IPS-NIHi11 (cell line): ENCODE data around the gene SLC22A3.
"Not testable (repeated sequence)": the region's sequence is repeated elsewhere in the genome, so short reads cannot be mapped to it uniquely, and the experiment has no call there.

Source experiments
- DNase-seq: peaks from one replicate; pipeline ENCODE4 v3.0.0; 2012; ENCODE audit warnings: mixed read lengths, low spot score

SLC22A3 gene

GRCh38 chr6:160449787-160450186, 101.6 kb downstream of the SLC22A3 start:
- DNase-seq: not testable (repeated sequence)

- DNase-seq: no peak
Measured at GRCh38 chr6:160450849-160451248, 102.7 kb downstream of the SLC22A3 start.

DNA sequence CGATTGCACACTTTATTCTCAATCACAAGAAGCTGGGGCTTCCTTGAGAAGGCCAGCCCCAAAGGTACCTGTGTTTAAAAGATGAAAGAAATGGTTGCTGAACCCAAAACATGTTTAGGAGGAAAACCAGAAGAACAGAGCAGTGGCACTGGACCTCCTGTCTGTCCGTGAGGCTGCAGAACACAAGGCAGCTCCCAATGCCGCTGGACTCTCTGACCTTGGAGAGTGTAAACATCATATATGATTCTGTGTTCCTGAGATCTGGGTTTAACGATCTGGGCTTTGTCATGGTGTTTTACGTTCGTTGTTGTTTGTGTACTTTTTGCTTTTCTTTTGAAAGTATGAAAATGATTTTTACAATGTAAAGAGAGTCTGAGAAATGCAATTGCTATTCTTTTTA, 106.1 kb downstream of the SLC22A3 start:
- DNase-seq: no peak

- no peak for DNase-seq
Measured at GRCh38 chr6:160455081-160455480, 106.9 kb downstream of the SLC22A3 start.

DNA sequence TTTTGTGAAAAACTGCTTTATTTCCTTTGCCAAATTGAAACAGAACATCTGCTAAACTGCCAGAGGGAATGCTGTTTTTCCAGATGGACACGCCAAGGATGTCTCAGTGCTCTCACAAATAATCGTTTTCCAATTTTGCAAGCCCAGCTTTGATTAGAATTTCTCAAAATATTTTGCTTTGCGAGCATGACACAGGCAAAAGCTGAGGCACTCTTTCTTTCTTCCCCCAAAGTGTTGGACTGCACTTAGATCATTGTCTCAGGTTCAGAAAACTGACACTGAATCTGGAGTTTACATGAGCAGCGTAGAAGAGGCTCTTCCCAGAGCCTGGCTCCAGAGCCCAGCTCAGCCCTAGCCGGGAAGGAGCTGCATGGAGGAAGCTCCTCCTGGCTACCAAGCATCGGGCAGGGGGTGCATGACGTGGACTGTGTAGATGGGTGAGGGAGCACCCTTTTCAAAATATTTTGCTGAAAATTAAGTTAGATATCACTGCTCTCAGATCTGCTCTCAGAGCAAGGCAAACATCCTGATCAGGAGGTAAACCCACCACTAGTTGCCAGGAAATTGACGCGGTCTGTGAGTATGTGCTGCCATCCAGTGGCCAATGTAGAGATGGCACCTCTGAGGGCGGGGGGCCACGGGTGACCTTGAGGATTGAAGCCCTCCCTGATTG, 107.5 kb downstream of the SLC22A3 start:
- peak; percentile 83 for DNase-seq

DNA sequence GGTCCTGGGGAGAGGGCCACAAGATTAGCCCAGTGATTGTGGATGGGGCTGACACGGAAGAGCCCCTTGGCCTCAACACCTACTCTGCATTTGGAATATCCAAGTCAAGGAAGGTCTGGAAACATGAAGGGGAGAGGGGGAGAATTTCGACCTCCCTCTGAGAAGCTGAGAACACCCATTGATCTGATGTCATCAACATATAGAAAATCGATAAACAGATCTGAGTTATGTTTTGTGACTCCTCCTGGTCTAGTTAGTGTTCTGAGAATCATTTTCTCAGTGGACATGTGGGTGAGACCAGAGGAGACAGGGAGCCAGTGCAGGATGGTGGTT, 108.0 kb downstream of the SLC22A3 start:
- no peak for DNase-seq

DNA sequence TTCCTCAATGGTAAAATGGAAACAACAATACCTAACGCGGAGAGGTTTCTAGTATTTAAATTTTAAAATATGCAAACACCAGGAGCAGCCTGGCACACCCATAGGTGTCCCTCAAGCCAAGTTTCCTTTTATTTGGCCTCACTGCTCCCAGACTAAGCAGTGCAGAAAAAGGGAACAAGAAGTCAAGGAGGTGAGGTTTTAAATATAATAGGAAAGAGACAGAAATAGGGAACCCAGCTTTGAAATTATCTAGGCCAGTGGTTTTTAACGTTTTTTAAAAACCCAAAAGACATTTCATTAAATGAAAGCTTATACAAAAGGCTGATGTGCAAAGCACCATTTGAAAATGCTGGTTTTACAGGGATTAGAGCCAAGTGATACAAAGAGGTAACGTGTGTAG, 109.6 kb downstream of the SLC22A3 start:
- no peak for DNase-seq

GRCh38 chr6:160461641-160462040, 113.5 kb downstream of the SLC22A3 start:
- DNase-seq: no peak

- no peak for DNase-seq
Measured at GRCh38 chr6:160462116-160462515, 113.9 kb downstream of the SLC22A3 start.

DNA sequence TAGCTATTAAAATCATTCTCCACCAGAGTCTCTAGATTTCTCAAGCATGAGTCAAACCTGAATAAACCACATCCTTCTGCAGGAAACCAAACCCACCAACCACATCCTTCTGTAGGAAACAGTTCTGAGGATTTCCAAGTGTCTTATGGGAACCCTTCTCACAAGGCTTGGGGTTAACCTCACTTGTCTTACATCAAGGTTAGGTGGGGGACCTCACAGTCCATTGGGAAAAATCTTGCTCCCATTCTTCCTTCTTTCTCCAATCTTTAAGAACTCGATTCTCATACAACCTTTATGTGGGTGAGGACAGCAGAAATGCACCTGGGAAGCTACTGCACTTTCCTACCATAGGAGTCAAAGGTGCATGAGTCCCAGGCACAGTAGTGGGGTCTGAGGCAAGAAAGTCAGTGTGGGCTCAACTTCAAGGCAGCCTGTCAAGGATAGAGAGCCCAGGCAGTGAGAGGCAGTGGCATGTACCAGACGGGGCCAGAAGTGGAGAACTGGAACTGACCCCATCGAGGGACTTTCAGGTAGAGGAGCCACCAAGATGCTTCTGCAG, 114.5 kb downstream of the SLC22A3 start:
- DNase-seq: no peak

- no peak for DNase-seq
Measured at GRCh38 chr6:160464744-160465143, 116.6 kb downstream of the SLC22A3 start.

GRCh38 chr6:160467261-160467871, 119.2 kb downstream of the SLC22A3 start:
- peak; percentile 11 for DNase-seq

GRCh38 chr6:160469153-160469552, 121.0 kb downstream of the SLC22A3 start:
- DNase-seq: no peak

DNA sequence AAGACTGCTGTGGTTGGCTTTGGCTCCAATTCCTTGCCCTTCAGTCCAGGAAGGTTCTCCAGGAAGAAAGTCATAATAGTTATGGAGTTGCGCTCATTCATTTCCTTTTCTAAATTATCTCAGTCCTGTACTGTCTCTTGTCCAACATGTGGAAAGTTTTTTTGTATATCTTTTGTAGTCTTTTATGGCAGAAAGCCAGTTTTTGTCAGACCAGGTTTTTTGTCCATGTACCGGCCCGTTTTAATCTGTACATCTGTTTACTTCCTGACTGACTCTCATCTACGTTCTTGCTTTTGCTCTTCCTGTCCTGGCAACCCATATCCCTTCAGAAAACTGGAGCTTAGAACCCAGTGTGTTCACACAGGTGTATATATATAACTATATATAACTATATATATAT, 127.9 kb downstream of the SLC22A3 start:
- DNase-seq: not testable (repeated sequence)

- DNase-seq: not testable (repeated sequence)
Measured at GRCh38 chr6:160477072-160477471, 128.9 kb downstream of the SLC22A3 start.

DNA sequence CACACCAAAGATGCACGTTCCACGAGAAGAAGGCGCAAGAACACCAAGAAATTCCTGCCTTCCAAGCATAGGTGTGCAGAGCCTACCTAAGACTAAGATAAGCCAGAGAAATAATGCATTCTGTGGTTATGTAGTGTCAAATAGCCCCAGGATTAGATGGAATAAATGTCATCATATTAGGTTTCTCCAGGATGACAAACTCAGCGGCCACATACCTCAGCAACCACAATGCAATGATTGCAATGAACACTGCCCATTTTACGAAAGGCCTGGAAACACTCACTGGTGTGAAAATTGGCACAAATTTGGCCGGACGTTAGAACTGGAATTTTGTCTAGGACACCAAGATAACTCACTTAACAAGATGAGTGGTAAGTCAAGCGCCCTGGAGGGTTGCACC, 129.7 kb downstream of the SLC22A3 start:
- no peak for DNase-seq

DNA sequence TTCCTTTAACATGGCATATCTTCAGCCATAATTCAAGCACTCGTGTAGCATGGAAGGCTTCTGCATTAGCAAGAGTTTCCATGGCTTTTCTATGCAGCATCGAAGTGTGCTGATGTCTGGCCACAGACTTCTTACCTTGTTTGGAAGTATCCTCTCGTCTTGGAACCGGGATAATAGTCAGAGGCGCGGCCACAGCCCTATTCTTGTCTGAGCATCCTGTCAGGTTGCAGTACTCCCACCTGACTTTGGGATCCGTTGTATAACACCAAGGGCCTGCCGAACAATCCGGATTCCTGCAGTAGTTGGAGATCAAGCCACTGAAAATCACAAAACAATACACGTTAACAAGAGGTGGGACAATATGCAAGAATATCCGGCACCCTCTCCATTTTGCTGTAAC, 138.9 kb downstream of the SLC22A3 start:
- DNase-seq: no peak

GRCh38 chr6:160489091-160489490, 140.9 kb downstream of the SLC22A3 start:
- DNase-seq: no peak

DNA sequence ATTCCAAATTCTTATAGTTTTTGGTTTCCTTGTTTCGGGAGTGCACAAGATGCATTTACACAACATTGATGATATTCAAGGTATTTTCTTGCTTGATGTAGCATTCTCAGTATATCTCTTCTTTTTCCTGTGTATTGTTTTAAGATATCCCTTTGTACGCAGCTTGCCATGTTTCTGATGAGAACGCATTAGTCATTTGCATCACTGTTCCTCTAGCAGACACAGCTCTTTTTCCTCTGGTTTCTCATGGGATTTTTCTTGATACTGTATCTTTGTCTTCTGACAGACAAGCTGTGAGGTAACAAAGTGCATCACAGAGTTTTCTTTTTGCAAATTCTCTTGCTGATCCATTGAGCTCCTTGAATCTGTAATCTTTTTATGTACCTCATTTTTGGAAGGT, 146.4 kb downstream of the SLC22A3 start:
- no peak for DNase-seq

GRCh38 chr6:160500639-160501038, 152.5 kb downstream of the SLC22A3 start:
- no peak for DNase-seq
